NCI-H1436 (cell line): ENCODE measurements around the gene SAMSN1.
"Not testable (repeated sequence)": the region's sequence is repeated elsewhere in the genome, so short reads cannot be mapped to it uniquely, and the experiment has no call there.

ENCODE experiments used
- DNase-seq: peaks from one replicate; lab custom pipeline; 2025; lab: John Stamatoyannopoulos, UW

The SAMSN1 gene

DNA sequence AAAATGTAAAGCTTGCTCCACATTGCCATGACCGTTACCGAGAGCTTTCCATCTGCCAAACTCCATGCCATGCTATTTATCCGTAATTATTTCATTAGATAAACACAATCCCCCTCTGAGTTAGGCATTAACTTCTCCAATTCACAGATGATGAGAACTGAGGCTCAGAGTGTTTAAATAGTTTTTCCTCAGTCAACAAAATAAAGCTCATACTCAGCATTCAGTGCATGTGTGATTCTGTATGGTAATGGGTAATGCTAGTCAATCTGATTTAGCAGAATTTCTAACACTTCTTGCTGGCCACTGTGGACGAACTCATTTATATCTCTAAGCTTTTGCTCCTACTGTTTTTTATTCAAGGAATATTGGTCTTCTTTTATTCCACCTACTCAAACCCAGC lies 17.3 kb downstream of the SAMSN1 start:
- DNase-seq = no peak

DNA sequence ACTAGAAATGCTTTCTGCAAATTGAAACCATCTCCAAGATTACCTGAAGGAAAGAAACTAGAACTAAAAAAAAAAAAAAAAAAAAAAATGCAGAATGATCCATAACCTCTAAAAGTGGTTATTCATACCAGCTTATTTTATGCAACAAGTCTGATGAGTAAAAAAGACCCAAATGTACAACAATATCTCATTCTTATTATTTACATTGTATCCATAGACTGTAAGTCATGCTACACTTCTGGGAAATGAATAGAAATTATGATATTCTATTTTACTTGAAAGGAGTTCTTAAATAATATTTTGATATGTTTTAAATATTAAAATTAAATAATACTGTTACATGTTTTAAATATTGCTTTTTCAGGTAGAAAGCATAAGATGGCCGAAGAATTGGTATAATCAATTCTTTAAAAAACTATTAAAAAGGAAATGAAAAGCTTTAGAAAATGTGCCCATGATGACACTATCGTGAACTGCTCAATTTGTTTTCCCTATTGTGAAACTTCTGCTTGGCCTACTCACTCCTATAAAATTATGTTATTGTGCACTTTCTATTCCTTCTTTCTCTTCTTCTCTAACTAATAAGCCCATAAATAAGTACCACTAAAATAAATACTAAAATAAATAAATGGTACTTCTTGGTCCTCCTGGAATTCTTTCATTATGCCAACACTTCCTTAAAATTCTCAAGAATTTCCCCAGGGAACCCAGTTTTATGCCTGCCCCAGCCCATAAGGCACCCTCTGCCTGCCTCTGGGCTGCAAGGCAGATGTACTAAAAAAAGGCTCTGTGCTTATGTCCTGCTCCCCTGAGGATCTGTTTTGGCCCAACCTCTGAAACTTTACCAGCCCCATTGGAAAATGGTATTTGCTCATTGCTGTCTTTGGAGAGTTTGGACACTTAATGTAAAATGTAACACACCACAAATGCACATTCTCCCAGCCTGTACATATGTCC lies 18.1 kb downstream of the SAMSN1 start:
- no peak for DNase-seq

DNA sequence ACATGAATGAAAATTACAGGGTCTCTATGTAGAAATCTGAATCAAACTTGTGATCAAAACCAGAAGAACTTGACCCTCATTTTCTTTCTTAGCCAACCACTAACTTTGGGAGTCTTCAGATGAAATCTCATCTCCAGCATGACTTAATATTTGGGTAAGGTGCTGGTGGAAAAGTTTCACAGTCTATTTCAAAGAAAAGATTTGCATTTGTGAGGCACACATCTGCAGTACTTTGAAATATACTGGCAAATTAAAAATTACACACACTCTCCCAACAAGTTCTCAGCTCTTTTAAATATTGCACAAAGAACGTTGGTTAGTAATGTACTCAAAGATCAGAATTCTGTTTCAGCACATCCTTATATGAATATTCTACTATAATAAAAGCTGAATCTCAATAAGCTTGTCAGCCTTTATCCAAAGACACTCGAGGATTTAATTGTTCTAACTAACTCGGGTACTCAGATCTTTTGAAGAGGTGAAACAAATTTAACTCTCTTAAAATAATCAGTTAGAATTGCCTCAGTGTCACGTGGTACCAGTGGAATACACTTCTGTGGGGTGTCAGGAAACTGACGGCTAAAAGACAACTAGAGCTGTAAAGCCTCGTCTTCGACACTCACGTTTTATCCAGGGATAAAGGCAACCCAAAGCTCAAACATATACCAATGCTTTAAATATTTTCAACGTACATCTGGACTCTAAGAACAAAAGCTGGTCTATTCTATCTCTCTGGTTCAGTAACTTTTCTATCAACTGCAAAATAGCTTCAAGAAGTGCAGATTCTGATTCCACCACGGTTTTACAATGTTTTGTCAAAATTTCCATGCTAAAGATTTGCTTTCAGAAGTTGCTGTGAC lies 19.0 kb downstream of the SAMSN1 start:
- no peak for DNase-seq

DNA sequence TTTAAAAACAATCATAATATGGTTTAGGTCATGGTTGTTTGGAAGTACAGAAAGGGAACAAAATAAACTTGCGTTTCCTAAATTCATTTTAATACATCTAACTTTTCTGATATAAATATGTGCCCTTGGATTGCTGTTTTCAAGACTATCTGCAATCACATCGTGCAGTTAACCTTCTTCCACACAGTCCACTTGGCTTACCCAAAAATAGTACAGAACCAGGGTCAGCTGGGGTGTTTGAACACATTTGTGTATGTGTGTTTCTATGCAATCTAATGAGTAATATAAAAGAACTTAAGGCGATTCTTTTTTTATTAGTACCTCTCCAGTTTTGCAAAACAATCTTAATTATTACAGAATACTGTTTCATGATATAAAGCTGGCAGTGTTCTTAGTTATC lies 19.9 kb downstream of the SAMSN1 start:
- no peak for DNase-seq

DNA sequence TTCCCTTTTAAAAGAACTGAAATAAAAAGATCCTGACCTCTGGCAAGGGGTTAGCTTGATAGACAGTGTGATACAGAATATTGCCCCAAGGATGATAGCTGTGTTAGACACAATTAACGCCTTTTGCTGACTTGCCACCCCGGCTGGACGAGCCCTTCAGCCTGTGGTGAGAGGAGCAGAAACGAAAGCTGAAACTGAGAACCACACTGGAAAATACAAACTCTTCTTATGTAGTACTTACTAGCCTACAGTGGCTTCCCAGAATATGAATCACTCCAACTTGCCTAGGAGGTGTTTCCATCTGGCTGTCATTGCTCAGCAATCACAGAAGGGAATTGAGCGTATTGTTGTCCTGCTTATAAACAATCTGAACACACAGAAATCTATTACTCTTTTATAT lies 22.9 kb downstream of the SAMSN1 start:
- DNase-seq = no peak

DNA sequence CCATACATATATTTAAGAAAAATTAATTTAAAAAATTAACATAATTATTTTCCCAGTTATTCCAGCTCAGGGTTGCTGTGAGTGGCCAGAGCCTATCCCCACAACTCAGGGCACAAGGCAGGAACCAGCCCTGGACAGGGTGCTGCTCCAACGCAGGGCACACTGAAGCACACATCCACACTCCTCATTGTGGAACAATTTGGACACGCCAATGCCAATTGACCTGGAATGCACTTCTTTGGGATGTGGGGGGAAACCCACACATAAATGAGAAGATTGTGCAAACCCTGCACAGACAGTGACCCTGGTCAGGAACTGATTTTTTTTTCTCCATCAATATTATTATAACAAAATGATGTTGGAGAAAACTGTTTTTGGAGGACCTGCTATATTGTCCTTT lies 23.4 kb downstream of the SAMSN1 start:
- no peak for DNase-seq

DNA sequence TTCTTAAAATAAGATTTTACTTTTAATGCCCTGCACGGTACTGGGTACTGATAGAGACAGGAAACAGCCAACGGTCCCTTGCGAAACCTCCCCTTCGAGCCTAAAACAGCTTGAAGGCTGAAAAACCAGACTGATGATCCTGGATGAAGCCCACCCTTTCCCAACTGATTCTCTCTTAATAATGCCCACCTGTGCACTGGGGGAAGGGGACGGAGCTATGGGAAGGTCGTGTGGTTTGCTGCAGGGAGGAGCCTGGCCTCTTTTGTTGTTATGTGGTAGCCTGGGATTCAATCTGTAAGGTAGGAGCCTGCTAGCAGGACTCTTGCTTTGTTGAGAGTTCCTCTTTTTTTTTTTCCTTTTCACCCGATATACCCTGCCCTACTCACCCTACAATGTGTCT lies 25.6 kb downstream of the SAMSN1 start:
- DNase-seq = no peak

DNA sequence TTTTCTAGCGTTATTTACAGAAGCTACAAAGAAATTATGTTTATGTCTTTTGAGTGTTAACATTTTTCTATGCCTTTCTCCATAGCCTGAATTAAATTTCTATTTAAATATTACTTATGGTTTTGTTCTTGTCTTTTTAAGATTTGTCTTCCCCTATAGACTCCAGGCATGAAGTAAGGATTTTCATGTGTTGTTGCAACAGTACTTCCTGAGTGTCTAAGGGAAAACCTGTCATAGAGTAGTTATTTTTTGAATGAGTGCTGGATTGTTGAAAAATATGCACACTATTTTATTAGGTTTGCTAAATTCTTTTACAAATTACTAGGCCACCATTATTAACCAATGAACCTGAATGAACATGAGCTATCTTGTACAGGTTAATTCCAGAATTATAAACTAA lies 27.1 kb downstream of the SAMSN1 start:
- no peak for DNase-seq

DNA sequence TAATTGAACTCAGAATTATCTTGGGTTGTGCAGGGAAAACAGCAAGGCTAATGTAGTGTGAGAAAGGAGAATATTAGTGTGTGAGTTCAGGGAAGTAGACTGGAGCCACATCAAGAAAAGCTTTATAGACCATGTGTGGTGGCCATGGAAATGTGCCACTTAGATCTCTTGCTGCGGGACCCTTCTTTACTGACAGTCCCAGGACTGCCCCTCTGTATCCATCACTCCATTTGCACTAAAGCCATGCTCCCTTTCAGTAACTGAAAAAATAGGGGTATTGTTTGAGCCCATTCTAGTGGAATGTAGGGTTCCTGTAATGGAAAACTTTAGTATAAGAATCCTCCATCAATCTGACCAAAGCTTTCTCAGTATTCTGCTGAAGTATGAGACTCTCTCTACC lies 32.3 kb downstream of the SAMSN1 start:
- no peak for DNase-seq

DNA sequence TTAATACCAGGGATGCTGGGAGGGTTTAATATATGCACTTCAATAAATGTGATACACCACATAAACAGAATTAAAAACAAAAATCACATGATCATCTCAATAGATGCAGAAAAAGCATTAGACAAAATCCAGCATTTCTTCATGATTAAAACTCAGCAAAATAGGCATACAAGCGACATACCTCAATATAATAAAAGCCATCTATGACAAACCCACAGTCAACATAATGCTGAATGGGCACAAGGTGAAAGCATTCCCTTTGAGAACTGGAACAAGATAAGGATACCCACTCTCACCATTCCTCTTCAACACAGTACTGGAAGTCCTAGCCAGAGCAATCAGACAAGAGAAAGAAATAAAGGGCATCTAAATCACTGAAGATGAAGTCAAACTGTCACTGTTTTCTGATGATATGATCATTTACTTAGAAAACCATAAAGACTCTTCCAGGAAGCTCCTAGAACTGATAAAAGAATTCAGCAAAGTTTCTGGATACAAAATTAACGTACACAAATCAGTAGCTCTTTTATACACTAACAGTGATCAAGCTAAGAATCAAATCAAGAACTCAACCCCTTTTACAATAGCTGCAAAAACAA lies 39.2 kb downstream of the SAMSN1 start:
- not testable (repeated sequence) for DNase-seq

DNA sequence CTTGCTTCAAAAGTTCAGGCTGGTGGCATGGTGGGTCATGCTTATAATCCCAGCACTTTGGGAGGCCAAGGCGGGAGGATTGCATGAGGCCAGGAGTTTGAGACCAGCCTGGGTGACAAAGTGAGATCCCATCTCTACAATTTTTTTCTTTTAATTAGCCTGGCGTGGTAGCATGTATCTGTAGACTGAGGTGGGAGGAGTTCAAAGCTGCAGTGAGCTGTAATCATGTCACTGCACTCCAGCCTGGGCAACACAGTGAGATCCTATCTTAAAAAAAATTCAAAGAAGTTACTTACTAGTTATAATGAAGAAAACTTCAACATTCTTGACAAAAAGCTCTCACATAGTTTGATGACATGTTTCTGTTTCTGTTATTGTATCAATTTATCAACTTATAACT lies 45.2 kb downstream of the SAMSN1 start:
- DNase-seq = no peak

DNA sequence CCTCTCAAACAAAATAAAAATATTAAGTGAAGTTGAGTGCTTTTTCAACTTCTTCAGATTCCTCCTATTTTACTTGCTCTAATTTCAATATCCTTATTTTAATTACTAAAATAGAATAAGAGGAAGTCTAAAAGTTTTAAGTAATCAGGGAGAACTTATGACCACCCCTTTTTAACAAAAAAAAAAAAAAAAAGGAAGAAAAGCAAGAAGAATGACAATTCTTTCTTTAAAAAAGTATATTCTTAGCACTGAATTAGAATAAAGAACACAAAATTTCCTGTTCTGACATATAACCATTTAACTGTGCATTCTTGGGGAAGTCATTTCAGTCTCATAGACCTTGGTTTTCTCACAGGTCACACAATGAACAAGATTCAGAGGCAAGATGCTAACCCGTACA lies 46.8 kb downstream of the SAMSN1 start:
- DNase-seq = no peak

DNA sequence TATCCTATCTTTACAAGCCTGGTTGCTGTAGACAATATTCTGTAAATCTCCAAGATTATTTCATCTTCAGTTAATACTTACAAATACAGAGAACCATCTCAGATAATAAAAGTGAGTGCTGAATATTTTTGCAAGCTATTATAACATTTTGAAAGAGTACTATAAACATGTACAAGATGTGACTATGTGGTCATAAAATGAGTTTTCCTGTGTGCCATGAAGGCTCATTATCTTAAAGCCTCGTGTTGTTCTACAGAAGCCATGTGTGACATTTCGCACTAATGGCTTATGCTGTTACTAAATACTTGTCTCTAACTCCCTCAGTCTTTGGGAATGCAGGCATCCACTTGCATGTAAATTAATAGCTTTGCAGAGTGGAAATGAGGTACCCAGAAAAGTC lies 48.3 kb downstream of the SAMSN1 start:
- DNase-seq = no peak

DNA sequence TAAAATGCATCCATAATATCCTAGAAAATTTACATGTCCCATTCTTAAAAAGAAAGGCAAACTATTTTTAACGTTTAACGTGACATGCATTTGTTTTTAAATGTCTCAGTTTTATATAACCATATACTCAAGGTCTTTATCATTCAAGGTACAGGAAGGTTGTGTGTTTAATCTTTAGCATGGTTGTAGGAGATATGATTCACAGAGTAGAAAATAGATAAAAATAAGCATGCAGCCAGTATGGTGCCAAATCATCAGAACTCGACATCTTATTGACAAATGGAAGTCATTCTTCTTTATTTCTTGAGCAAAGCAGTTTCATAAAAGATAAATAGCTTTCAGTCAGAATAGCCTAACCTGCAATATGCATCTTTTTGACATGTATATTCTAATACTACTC lies 51.0 kb downstream of the SAMSN1 start:
- DNase-seq = no peak

DNA sequence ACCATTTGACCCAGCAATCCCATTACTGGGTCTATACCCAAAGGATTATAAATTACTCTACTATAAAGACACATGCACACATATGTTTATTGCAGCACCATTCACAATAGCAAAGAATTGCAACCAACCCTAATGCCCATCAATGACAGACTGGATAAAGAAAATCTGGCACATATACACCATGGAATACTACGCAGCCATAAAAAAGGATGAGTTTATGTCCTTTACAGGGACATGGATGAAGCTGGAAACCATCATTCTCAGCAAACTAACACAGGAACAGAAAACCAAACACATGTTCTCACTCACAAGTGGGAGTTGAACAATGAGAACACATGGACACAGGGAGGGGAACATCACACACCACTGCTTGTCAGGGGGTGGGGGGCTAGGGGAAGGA lies 51.9 kb downstream of the SAMSN1 start:
- DNase-seq = not testable (repeated sequence)

DNA sequence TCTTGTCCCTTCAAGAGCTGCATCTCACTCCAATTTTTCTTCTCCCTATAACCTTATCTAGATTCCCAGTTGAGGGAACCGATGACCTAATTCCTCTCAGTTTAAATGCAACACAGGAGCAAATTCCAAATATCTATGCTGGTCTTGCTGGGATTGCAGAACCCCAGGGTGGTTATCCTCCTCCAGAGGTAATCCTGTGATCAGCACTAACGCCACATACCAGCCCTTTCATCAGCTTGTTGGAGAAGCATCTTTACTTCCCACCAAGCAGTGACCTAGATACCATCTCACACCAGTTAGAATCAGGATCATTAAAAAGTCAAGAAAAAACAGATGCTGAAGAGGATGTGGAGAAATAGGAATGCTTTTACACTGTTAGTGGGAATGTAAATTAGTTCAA lies 52.4 kb downstream of the SAMSN1 start:
- no peak for DNase-seq

DNA sequence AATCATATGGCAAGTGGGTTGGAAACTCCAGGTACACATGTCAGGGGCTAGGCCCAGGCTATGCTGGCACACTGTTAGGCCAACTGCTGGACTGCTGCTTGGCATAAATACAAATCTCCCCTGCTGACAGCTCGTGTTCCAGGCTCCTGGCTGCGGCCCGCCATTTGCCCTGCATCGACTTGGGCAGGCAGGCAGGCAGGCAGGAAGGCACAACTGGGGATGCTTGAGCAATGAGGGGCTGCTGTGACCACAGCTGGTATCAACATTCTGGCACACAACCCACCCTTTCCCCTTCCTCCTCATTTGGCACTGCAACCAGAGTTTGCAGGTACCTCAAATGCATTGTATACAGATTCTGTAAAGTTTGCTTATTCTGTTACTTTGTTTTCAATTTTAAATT lies 53.2 kb downstream of the SAMSN1 start:
- no peak for DNase-seq

DNA sequence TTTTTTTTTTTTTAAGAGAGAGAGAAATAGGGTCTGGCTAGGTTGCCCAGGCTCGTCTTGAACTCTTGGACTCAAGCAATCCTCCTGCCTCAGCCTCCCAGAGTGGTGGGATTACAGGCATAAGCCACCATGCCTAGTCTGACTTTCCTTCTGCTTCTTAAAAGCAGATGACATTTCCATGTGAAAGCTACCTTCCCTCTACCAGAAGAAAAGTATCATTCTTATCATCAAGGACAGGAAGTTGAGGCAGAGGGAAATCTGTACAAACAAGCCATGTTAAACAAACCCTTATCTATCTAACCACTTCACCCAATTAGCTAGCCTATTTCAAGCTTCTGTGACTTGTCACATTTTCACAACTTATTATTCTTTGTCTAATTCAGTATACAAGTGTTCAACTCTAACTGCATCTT lies 54.8 kb downstream of the SAMSN1 start:
- DNase-seq = no peak

DNA sequence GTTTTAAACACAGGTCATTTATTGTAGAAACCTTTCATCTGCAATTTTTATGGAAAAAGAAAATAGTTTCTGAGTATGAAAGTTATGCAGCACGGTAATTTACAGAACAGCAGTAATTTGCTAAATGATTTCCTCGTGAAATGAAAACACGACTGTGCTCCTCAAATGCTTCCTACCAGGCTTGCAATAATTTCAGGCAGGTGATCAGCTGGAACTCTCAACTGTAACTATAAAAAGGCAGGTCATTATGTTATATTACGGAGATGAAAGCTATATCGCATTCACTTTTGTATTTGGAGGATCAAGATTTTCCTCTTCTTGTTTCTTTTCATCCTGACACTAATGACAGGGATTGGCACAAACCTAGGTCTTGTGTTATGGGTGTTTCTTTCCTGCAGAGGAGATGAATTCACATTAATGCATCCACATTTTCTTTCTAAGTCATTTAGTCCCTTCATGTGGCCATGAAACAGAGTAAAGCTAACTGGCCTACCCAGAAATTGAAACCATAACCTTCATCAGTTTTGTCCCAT lies 57.4 kb downstream of the SAMSN1 start:
- no peak for DNase-seq

DNA sequence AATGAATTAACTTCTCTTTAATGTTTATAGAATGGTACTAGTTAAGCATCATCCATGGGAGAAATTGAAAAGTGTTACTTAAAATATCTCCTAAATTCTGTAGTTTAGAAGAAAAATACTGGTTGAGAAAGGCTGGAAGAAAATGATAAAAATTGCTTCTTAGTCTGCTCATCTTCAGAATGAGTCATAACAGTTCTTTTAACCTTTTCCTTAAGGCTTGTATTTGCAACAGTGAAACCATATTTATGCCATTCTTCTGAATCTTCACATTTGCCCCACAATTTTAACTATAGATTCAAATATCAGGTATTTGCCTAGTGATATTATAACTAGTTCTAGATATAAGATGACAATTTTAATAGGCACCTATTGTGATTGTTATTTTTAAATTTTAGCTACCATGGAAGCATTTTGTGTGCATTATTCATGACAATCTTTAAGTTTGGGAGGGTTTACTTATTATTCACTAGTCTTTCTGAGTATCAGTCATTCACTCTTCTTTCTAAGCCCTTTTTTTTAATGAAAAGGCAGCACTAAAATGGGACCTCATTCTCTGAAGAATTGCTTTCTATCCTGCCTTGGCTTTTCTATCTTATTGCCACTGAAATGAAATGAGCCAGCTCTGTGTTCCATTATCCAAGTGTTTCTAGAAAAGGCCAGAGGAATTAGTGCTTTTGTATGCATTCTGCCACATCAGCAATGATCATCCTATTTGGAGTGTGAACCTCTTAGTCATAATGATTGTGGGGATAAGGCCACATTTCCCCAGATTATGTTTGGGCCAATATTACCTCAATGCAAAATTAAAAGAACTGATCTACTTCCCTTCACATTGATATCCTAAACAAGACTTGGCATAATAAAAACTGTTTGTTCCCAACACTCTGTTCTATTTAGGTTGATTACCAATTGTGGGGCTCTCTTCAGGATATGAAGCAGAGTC lies 58.4 kb downstream of the SAMSN1 start:
- no peak for DNase-seq

DNA sequence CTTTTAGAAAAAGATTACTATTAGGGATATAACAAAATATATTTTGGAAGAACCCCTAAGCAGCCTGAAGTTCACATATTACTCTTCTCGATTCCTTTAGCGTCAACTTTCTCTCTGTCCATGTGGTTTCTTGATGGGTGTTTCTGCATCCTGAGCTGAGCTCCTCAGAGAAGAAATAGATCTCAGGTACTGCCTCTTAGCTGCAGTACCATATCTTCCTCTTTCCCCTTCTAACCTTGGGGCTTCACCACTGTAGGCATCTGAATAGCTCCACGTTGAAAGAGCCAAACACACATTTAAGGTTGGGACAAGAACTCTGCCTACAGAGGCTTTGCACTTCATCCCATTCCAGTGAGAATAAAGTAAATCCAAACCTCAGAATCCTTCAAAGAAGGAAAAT lies 59.2 kb downstream of the SAMSN1 start:
- DNase-seq = no peak
